Measurements from ENCODE around the gene PIGX. TPM values are rescaled to one million over a fixed set of nuclear protein-coding genes. Genes with fewer than 3 reads are reported as not detected.
"Not testable (repeated sequence)": the region's sequence is repeated elsewhere in the genome, so short reads cannot be mapped to it uniquely, and the experiment has no call there.

The PIGX gene
- total and polyA plus RNA-seq, 2 donors (not counting 1 experiment from before 2014, with no cell fraction given): 4.9 to 21.5 TPM

GRCh38 chr3:196741249-196741889, 29.2 kb downstream of the PIGX start:
- ATAC-seq (ENCODE audit: low read depth) (no peak), DNase-seq (no peak)
- Histone ChIP-seq H2AFZ (ENCODE audit: insufficient read depth, low read depth, low read length, poor library complexity, severe bottlenecking) (peak overlapping the region; percentile 91), H3K4me1 (ENCODE audit: control insufficient read depth in 2 of 2, insufficient read depth in 2 of 2, low read length in 2 of 2) (peaks cover 21 to 26% of the 10 kb centered on the region in 2 donors), H3K4me3 (ENCODE audit: control extremely low read depth in 1 of 5, extremely low read depth in 1 of 5, insufficient read depth in 1 of 5, low read depth in 2 of 5, low read length in 4 of 5) (peak overlapping the region; percentile 45 to 97 (median 69)), H3K36me3 (replicated peaks in 1 of 2; ENCODE audit: control extremely low read depth in 1 of 2, control insufficient read depth in 1 of 2, extremely low read depth in 1 of 2, insufficient read depth in 2 of 2, low read length in 1 of 2) (peaks cover 0 to 6% of the 10 kb centered on the region in 2 experiments), H3K79me2 (ENCODE audit: control insufficient read depth, insufficient read depth, low read length) (peaks cover 85% of the 10 kb centered on the region), H3K9me3 (ENCODE audit: control extremely low read depth in 1 of 3, control insufficient read depth in 2 of 3, insufficient read depth in 1 of 3, low read length in 2 of 3) (no peaks in the 10 kb centered on the region), H3K9ac (ENCODE audit: low read length) (peak overlapping the region; percentile 97), H4K20me1 (ENCODE audit: control insufficient read depth, insufficient read depth, low read length, poor library complexity, severe bottlenecking) (peaks cover 39% of the 10 kb centered on the region), H3K27me3 (replicated peaks in 1 of 4; ENCODE audit: control extremely low read depth in 1 of 4, control insufficient read depth in 3 of 4, insufficient read depth in 4 of 4, low read length in 3 of 4) (no peaks in the 10 kb centered on the region), H3K27ac (ENCODE audit: low read length in 2 of 2) (peak overlapping the region in 1 of 2 donors; percentile 96), H3K4me2 (replicated peaks; ENCODE audit: low read depth, low read length, poor library complexity, severe bottlenecking) (peak overlapping the region; percentile 92)
- no peaks in the 10 kb centered on the region for H3K27me3 Mint-ChIP-seq
- CTCF ChIA-PET: interaction anchor here (1.0 to 3.1 kb wide), 4 partner anchors 56 to 205 kb away, joined by 3 to 14 read pairs (median 6); partner anchors contain the start of gene SENP5
- intact Hi-C loops (cut with micrococcal nuclease): loop anchor here (2.0 to 10.0 kb wide), 2 partner anchors 63 to 133 kb away; no protein-coding TSS in a partner anchor
- H3K27ac Mint-ChIP-seq: peak overlapping the region; percentile 98
- no peaks in the 10 kb centered on the region for H3K9me3 Mint-ChIP-seq (ENCODE audit: insufficient read depth)
- H3K4me1 Mint-ChIP-seq: peaks cover 30% of the 10 kb centered on the region
- H3K4me3 Mint-ChIP-seq: peak overlapping the region; percentile 100
- POLR2A ChIA-PET: no interaction called here
- TF ChIP-seq CTCF (IDR thresholded peaks at IDR 0.05): no peak
- no peak for TF ChIP-seq EZH2 (IDR thresholded peaks at IDR 0.05; ENCODE audit: borderline replicate concordance, insufficient read depth, low read depth, low read length, poor library complexity, severe bottlenecking)
- 80% methylated on average over 1 of the region's 5 CpGs for WGBS (ENCODE audit: insufficient coverage)

- DNase-seq; ATAC-seq (ENCODE audit: low read depth); H3K9me3 Mint-ChIP-seq (ENCODE audit: insufficient read depth); H3K27me3 Mint-ChIP-seq; POLR2A ChIA-PET; H3K9me3 ChIP-seq (ENCODE audit: control extremely low read depth in 1 of 3, control insufficient read depth in 2 of 3, insufficient read depth in 1 of 3, low read length in 2 of 3); H3K4me3 Mint-ChIP-seq; H3K36me3 ChIP-seq (replicated peaks in 1 of 2; ENCODE audit: control extremely low read depth in 1 of 2, control insufficient read depth in 1 of 2, extremely low read depth in 1 of 2, insufficient read depth in 2 of 2, low read length in 1 of 2); H3K4me2 ChIP-seq (replicated peaks; ENCODE audit: low read depth, low read length, poor library complexity, severe bottlenecking); H3K27me3 ChIP-seq (replicated peaks in 1 of 4; ENCODE audit: control extremely low read depth in 1 of 4, control insufficient read depth in 3 of 4, insufficient read depth in 4 of 4, low read length in 3 of 4); H2AFZ ChIP-seq (ENCODE audit: insufficient read depth, low read depth, low read length, poor library complexity, severe bottlenecking); CTCF ChIA-PET; H3K9ac ChIP-seq (ENCODE audit: low read length); H3K4me3 ChIP-seq (ENCODE audit: control extremely low read depth in 1 of 5, extremely low read depth in 1 of 5, insufficient read depth in 1 of 5, low read depth in 2 of 5, low read length in 4 of 5); H3K27ac Mint-ChIP-seq: not testable (repeated sequence)
- Histone ChIP-seq H3K79me2 (ENCODE audit: control insufficient read depth, insufficient read depth, low read length) (peaks cover 98% of the 10 kb centered on the region), H3K27ac (ENCODE audit: low read length in 2 of 2) (peak overlapping the region in 1 of 2 donors; percentile 46), H4K20me1 (ENCODE audit: control insufficient read depth, insufficient read depth, low read length, poor library complexity, severe bottlenecking) (peaks cover 53% of the 10 kb centered on the region), H3K4me1 (ENCODE audit: control insufficient read depth in 2 of 2, insufficient read depth in 2 of 2, low read length in 2 of 2) (peaks cover 25 to 26% of the 10 kb centered on the region in 2 donors)
- peaks cover 40% of the 10 kb centered on the region for H3K4me1 Mint-ChIP-seq
- 100% methylated on average over 1 of the region's 10 CpGs for WGBS (ENCODE audit: insufficient coverage)
- intact Hi-C loops (cut with micrococcal nuclease): loop anchor here (10.0 kb wide), 1 partner anchor 61 kb away; no protein-coding TSS in a partner anchor
Observed at GRCh38 chr3:196743569-196743968, 31.4 kb downstream of the PIGX start.

Measured in B cell (primary cell).